ENCODE results near the gene SCO2.

Gene SCO2

GRCh38 chr22:50489363-50490243, 35.8 kb downstream of the SCO2 start:
- no peak for DNase-seq

- no peak for DNase-seq
Measured at GRCh38 chr22:50488886-50489285, 36.5 kb downstream of the SCO2 start.

DNA sequence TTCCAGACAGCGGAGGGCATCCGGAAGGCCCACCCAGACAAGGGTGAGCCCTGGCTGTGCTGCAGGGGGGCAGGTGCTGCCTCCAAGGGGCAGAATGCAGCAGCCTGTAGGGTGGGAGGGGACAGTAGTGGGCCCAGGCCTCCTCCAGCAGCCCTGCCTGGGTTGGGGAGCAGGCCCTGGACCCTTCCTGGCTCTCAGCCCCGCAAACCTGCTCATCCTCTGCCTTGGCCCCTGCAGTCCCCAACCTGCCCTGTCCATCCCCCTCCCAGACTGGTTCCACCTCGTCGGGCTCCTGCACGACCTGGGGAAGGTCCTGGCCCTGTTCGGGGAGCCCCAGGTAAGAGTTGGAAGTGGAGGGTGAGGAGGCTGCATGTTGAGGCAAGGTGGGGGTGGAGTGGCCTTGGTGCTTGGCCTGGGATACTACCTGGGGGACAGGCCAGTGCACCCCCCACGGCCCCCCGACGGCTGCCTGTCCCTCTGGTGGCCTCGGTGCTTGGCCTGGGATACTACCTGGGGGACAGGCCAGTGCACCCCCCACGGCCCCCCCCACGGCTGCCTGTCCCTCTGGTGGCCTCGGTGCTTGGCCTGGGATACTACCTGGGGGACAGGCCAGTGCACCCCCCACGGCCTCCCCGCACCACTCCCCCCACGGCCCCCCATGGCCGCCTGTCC, 37.3 kb downstream of the SCO2 start:
- DNase-seq = no peak

GRCh38 chr22:50487290-50488005, 38.0 kb downstream of the SCO2 start:
- DNase-seq = no peak

DNA sequence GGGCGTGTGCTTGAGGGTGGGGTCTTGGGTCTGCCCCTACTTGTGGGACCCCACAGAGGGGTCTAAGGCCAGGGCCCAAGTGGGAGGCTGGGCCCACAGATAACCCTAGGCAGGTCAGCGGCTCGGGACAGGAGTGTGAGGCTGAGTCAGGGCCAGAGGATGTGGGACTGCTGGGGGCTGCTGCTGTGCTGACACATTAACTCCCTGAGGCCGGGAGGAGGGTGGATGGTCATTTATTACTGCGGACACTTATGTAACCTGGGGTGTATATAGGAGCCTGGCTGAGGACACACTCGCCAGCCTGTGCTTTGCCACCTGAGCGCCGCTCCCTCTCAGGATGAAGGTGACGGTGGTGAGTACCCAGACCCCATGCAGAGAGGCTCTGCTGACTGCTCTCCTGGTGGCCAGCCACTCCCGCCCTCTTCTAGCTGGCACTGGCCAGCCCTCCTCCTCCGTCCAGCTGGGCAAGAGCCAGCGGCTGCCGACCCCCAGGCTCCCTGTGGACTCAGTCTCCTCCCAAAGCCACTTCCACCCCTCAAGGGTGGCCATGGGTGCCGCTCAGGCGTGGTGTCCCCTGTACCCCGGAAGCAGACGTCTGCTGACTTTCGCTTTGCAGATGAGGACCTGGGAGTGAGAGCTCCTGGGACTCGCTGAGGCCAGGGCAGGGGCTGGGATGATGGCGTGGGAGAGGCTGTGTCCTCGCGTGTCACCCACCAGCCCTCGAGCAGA, 38.7 kb downstream of the SCO2 start, which contains the start of gene MIOX:
TSS of gene MIOX (plus strand) at position 299 of the 729 bp plus-strand sequence. CDS start at position 338, 39 bp downstream.
- no peak for DNase-seq

GRCh38 chr22:50485221-50486131, 39.9 kb downstream of the SCO2 start:
- DNase-seq = no peak

DNA sequence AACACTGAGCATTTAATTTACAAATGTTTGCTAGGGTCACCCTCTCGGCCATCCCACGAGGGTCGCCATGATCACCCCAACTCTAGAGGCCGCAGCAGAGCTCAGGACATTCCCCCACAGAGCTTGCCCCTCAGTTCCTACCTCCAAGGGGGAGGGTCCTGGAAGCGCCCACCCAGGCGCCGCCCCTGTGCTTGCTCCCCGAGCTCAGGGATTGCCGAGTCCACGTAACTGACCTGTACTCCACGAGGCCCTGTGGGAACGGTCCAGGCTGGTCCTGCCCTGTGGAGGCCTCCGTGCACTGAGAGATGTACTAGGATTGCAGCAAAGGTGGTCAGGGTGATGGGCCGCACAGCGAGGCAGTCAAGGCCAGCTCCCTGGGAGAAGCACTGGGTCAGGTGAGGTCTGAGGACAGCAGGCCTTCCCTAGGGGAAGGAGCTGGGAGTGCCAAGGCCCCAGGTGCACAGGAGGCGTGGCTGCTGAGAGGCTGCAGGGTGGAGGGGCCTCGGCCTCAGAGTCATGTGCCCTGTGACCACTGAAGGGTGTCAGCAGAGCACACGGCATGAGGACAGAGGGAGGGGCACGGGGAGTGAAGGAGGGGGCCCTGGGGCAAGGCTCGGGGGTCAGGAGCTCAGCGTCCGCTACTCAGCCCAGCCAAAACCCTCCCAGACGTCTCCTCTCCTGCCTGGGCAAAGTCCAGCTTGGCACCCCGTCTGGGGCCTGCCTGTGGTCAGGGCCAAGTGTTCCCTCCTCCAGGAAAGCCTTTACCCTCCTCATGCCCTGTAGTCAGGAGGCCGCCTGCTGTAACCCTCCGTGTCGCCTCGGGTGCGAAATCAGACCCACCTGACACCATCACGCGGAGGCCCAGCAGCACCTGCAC, 41.2 kb downstream of the SCO2 start:
- no peak for DNase-seq

- DNase-seq = no peak
Measured at GRCh38 chr22:50483556-50483955, 41.8 kb downstream of the SCO2 start.

- DNase-seq = no peak
Measured at GRCh38 chr22:50483106-50483505, 42.3 kb downstream of the SCO2 start.

- DNase-seq = no peak
Measured at GRCh38 chr22:50482107-50483074, 43.0 kb downstream of the SCO2 start.

DNA sequence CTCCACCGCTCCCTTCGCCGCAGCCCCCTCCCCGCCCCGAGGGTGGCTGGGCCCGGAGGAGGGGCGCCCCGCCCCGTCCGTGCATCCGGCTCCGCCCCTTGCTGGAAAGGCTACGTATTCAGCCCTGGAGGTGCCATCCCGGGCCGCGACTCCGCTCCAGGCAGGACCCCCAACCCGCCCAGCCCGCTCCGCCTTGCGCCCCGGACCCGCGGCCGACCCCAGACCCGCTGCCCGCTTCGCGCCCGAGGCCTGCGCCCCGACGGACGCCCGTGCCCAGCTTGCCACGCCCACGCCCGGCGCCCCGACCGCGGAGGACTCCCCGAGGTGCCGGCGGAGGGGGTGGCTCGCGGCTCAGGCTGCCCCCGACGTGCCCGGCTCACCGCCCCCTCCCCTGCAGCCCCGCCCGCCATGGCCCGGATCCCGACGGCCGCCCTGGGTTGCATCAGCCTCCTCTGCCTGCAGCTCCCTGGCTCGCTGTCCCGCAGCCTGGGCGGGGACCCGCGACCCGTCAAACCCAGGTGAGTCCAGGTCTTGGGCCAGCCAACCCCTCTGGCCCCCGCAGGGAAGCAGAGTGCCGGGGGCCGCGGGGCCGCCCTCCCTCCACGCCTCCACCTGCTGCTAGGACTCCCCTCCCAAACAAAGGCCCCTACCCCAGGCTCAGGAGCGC, 43.8 kb downstream of the SCO2 start, which contains the start of gene ADM2:
TSS of gene ADM2 (plus strand) at position 104 of the 667 bp plus-strand sequence. CDS start at position 409, 305 bp downstream.
- DNase-seq = no peak

GRCh38 chr22:50481045-50481439, 44.4 kb downstream of the SCO2 start:
- no peak for DNase-seq

DNA sequence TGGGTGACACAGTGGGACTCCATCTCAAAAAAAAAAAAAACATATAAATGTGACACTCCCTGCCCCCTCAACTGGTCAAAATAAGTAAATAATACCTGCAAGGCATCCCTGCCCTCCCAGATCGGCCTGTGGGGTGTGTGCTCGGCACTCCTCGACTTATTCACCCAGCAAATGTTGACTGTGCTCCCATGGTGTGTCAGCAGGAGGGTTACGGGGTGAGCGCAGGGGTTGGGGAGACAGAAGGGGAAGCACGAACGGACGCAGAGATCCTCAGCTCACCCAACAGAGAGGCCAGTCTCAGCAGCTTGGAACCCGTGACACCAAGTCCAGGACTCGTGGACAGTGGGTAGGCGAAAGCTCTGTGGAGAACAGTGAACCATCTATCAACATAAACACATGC, 45.7 kb downstream of the SCO2 start:
- no peak for DNase-seq

DNA sequence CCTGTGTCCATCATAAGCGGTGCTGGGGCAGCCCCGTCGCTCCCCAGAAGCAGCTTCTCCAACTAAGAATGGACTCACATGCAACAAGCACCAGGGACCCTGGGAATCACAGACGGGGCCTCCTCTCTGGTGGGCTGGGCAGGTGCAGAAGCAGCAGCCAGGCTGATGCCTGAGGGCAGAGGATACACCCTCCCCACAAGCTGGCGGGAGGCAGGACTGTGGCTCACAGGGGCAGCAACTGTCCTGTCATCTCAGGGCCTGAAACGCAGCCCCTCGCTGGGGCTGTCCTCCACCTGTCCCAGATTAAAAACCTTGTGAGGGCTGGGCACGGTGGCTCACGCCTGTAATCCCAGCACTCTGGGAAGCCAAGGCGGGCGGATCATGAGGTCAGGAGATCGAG, 47.5 kb downstream of the SCO2 start:
- no peak for DNase-seq

- DNase-seq = no peak
Measured at GRCh38 chr22:50476868-50477267, 48.5 kb downstream of the SCO2 start.

DNA sequence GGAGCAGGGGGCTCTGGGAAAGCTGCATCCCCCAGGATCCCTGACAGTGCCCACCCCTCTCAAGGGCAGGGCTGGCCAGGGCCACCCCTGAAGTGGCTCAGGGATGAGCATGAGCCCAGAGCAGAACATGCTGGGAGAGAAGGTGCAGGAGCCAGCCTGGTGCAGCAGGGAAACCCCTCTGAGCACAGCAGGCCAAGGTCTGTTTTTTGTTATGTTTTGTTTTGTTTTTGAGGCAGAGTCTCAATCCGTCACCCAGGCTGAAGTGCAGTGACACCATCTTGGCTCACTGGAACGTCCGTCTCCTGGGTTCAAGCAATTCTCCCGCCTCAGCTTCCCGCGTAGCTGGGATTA, 49.8 kb downstream of the SCO2 start:
- DNase-seq = no peak

GRCh38 chr22:50474710-50475651, 50.4 kb downstream of the SCO2 start, which contains the start of gene SBF1:
Gene SBF1 (minus strand): TSS chr22:50475035. CDS start chr22:50474840, 195 bp downstream.
- DNase-seq = peak; percentile 88

Measured in COR-L47 (cell line).